KBM-7 (cell line): ENCODE data around the gene RHD.
A peak's percentile ranks its signal among the peaks of the same experiment; 100 is the strongest.
"Not testable (repeated sequence)": the region's sequence is repeated elsewhere in the genome, so short reads cannot be mapped to it uniquely, and the experiment has no call there.

Experiments
- DNase-seq: peaks from one replicate; pipeline ENCODE4 v3.0.0-alpha.2; 2015
- in situ Hi-C: fragments of 300-500 bp; cut with MboI; formaldehyde crosslinking; loops from 2 replicates; pipeline ENCODE4 v1.14.3; 2020; ENCODE audit warnings: low sequenced_read_pairs, low pct_unique_long_range_greater_than_20kb, mixed read lengths

The RHD gene

DNA sequence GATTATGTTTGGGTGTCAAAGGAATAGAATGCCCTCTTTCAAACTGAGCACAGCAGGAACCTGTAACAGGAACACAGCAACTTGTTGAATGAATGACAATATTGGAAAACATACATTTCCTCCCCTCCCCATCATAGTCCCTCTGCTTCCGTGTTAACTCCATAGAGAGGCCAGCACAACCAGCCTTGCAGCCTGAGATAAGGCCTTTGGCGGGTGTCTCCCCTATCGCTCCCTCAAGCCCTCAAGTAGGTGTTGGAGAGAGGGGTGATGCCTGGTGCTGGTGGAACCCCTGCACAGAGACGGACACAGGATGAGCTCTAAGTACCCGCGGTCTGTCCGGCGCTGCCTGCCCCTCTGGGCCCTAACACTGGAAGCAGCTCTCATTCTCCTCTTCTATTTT lies at the start of gene RHD:
Gene RHD (plus strand): TSS at position 272 of the 400 bp plus-strand sequence. CDS start 39 bp downstream, at position 311.
- in situ Hi-C loops, DNase-seq: not testable (repeated sequence)

DNA sequence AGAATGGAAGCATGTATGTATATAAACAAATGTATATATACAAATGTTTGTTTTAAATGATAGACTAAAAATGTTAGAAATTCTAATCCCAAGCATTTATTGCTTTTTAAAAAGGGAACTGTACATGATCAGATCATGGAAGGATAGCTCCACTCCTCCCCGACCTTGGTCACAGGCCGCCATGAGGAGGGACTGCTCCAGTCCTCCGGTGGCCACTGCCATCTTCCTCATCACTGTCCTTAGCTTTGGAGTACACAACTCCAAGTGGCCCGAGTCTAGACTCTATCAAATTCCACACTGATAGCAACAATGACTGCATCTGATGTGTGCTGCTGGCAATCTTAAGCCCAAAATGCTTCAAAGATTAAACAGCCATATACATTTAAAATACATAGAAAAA lies 49.7 kb upstream of the RHD start:
- no peak for DNase-seq
- in situ Hi-C loops = no loop called here

DNA sequence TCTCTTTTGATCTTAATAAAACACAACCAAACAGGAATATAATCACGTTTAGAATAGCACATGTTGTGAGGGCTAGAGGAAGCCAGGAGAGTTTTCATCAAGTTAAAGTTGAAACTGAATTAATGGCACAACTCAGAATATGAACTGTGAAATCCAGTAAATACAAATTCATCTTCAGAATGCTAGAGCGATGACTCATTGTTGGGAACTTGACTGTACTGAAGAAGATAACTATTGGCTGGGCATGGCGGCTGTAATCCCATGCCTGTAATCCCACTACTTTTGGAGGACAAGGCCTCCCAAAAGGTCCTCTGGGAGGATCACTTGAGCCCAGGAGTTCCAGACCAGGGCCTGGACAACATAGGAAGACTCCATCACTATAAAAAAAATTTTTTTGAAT lies 48.8 kb upstream of the RHD start:
- DNase-seq = no peak
- in situ Hi-C loops = no loop called here

DNA sequence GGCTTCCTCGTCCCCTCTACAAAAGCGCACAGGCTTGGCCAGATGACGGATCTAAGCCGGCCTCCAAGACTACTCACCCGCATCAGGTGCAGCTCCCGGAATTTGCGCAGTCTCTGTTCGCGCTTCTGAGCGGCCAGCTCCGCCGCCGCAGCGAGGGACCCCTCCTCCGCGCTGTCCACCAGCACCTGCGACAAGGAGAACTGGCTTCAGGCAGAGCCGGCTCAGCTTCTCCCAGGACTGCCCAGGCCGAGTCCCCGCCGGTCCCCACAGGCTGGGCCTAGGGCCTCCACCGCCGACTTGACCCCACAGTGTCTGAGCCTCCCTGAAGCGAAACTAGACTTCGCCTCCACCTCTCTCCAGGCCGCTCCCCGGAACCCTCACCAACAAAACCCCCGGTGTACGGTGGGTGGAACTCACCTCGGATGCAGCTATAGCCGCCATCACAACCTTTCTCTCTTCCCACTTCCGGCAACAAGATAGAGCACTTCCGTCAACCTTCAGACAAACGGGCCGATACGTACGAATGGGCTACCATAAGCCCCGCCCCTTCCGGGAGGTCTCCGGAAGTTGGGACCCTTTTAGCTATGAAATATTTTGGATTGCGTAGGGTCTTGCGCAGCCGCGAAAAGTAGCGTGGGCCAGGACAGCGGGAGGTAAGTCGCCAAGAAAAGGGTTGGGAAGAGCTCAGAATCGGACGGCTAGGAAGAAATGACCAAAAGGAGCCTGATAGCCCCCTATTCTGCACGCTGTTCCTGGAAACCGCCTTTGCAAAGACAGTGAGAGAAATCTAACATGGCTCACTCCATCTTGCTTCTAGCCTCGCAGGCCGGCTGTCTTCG lies 40.1 kb upstream of the RHD start, which contains the start of gene SYF2:
Gene SYF2 (minus strand): TSS at position 476 of the 839 bp plus-strand sequence. CDS start 35 bp downstream, at position 441.
- in situ Hi-C loops = no loop called here
- DNase-seq = peak; percentile 92

DNA sequence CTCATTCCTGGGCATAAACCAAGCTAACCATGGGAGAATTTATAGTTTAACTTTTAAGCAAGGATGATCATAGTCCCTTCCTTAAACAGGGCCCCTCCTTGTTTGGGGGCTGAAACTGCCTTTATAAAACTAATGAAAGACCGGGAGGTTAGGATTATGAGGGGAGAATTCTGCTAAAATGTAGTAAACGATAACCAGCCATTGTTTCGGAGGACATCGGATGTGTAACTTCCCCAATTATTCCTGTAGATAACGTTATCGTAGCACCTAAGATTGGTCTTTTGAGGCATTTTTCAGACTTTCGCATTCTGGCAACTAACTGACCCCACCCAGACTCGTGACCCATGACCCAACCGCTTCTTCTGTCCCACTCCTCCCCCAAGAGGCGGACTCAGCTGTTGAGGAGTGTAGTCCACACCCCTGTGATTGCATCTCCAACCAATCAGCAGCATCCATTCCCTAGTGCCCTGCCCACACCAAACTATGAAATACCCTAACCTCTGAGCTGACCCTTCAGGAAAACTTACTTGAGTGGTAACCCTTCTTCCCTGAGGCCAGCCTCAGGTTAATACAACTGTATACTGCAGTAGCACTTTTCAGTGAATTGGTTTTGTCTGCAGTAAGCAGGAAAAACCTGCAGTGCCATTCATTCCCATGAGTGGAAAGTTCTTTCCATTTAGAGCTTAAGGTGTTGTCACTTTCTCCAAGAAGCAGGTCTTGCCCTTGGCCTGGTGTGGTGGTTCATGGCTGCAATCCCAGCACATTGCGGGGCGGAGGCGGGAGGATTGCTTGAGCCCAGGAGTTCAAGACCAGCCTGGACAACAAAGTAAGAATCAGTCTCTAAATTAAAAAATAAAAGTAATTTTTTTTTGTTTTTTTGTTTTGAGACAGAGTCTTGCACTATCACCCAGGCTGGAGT lies 39.2 kb upstream of the RHD start:
- in situ Hi-C loops = no loop called here
- peak; percentile 82 for DNase-seq

DNA sequence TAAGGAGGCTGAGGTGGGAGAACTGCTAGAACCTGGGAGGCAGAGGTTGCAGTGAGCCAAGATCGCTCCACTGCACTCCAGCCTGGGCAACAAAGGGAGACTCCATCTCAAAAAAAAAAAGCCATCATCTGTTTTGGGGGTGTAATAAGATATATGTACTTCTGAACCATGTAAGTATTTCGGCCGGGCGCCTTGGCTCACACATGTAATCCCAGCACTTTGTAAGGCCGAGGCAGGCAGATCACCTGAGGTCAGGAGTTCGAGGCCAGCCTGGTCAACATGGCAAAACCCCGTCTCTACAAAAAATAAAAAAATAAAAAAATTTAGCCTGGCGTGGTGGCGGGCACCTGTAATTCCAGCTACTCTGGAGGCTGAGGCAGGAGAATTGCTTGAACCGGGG lies 36.9 kb upstream of the RHD start:
- in situ Hi-C loops, DNase-seq: not testable (repeated sequence)

DNA sequence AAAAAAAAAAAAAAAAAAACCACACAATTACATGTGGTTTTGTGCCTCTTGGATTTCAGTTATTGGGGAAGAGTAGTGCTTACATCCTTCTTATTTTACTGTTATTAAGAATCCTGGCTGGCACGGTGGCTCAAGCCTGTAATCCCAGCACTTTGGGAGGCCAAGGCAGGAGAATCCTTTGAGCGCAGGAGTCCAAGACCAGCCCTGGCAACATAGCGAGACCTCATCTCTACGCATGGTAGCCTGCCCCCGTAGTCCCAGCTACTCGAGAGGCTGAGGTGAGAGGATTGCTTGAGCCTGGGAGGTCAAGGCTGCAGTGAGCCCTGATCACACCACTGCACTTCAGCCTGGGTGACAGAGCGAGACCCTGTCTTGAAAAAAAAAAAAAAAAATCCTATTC lies 36.0 kb upstream of the RHD start:
- peak; percentile 32 for DNase-seq
- in situ Hi-C loops = not testable (repeated sequence)

DNA sequence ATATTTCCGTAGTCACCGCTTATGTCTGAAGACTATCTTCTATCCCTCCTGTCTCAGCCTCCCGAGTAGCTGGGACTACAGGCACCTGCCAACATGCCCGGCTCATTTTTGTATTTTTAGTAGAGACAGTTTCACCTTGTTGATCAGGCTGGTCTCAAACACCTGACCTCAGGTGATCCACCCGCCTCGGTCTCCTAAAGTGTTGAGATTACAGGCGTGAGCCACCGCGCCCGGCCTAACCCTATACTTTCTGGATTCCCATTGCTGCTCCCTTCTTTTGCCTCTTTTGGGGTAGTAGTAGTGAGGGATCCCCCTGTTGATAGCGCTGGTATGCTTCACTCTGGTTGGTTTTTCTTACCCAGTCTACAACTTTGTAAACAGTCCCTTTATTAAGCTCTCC lies 34.3 kb upstream of the RHD start:
- no peak for DNase-seq
- in situ Hi-C loops = no loop called here

DNA sequence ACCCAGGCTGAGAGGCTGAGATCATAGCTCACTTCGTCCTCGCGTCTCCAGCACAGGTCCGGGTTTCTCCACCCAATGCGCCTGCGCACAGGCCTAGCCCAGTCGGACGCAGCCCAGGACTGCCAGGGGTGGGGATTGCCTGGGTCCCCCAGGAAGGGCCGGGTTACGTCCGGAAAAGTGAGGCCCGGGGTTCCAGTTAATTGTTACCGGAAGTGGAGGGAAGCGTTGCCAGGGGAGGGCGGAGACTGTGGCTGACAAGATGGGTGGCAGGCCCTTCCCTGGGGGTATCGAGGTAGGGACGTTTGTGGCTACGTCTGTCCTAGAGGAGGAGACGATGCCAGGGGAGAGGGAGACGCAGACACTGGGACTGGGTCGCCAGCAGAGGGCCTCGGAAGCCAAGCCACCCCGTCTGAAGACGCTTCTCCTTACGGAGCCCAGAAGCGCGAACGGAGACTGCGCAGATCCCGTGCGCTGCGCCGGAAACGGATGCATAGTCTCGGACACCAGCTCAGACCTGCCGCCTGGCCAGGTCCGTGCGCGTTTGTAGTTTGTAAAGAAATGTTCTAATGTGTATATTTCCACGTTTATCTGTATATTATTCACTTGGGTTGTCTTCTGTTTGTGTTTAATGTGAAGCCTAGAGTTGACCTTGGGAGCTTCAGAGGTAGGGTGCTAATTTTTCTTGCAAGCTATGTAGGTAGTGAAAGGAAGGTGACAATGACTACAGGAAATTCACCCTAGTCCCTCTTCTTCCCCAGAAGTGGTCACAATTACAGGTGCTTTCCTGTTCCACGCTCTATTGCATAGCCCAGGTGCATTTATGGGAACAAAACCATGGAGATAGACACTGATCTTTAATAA lies 32.4 kb upstream of the RHD start:
- in situ Hi-C loops = no loop called here
- DNase-seq = peak; percentile 94

DNA sequence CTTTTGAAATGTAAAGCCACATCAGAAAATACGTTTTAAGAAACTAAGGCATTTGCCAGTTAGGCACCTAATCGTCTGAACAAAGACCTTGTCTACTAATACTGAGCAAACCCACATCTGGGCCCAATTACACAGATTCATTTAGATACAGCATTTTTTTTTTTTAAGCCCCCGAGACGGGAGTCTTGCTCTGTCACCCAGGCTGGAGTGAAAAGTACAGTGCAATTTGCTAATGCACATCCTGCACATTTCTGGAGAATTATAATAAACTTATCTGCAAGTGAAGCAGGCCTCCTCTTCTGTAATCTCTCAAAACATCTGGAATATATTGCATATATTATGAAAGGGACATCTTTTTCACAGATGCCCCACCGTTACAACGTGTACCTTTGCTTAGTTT lies 28.4 kb upstream of the RHD start:
- no peak for DNase-seq
- in situ Hi-C loops = no loop called here

DNA sequence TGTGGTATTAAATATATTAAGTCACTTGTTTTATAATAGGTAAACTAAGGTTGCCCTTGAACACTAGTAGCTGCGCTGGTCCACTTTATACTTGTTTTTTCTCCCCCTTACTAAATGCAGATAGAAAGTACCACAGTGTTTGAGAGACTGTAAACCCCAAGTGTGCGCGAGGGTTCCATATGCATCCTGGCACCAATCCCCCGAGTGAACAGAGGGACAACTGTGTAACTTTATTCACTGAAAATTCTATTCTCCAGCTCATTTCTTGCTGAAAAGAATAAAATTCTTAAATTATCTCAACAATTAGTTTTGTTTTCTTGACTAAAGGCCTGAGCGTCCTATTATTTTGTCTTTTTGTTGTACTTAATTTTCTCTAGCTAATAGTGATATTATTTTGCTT lies 26.9 kb upstream of the RHD start:
- DNase-seq = no peak
- in situ Hi-C loops = no loop called here

DNA sequence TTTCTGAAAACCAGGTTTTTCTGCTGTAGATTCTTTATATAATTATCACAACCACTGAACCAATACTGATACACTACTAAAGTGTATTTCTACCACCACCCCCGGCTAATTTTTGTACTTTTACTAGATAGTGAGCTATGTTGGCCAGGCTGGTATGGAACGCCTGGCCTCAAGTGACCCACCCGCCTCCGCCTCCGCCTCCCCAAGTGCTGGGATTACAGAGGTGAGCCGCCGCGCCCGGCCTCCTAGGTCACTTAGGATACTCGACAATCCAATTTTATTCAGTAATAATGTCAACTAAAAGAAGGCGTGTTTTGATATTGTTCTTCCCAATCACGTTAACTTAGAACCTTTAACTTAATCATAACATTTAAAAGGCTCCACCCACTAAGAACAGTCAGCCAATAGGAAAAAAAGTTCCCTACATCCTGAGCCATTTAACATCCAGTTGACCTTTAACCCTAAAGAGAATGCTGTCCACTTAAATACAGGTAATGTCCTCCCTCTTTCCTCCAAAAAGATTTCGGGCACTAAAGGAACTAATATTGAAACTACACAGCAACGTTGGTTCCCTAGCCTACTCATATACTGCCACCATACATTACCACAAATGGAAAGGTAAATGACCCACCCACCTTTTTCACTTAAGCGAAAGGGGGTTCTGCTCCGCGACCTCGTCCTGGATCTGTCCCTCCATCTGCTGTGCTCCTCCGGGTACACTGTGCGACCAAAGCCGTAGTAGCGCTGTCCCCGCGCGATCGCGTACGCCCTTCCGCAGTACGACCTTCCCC lies 26.3 kb upstream of the RHD start:
- in situ Hi-C loops = no loop called here
- peak; percentile 30 for DNase-seq

DNA sequence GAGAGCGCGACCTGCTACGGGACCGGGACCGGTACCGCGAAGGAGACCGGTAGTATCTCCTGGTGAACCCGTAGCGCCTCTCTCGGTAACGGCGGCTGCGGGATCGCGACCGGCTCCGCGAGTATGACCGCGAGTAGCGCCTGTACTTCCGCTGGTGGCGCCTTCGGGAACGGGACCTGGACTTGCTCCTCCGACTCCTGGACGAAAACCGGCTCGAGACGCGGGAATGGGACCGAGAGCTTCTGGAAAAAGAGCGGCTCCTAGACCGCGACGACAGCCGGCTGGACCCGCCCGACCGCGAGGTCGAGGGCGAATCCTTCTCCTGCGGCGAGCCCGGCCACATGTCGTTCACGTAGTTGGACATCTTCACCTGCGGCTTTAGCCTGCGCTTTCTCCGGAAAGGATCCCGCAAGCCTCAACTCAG lies 25.7 kb upstream of the RHD start:
- no peak for DNase-seq

DNA sequence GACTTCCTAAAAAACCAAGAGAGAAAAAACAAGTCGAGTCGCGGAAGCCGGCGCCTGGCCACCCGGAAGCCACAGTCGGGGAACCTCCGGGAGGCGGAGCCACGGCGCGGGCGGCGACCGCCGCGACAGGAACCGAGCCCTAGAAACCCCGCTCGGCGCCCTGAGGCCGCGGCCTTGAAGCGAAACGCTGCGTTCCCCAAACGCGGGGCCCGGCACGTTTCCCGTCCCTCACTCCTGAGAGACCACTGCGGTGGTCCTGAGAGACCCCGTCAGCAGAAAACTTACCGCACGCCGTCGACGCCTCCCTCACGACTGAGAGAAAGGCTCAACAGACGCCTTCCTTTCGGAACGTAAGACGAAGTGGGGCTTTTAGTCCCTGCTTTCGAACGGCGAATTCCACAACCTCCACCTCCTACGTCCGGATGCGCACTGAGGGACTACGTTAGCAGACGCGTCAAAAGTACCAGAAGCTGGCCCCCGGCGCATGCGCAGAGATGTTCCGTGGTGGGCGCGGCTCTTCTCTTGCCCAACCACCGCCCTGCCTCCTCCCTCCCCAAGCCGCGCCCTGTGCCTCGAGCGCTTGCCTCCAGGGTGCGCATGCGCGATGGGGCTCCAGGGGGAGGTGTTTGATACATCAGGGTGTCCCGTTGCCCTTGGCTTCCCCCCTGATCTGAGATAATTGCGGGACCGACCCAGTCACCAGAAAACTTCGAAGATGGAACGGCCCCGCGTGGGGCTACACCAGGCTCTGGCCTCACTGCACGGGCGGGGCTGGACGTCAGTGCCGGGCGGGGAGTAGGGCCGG lies 25.1 kb upstream of the RHD start, which contains the start of gene RSRP1:
Gene RSRP1 (minus strand): TSS at position 431 of the 805 bp plus-strand sequence. CDS start 491 bp downstream, outside the sequence.
- peak; percentile 98 for DNase-seq
- in situ Hi-C loops = no loop called here

More for the DNA sequence above, 25.7 kb upstream of the RHD start:
- in situ Hi-C loops = no loop called here

DNA sequence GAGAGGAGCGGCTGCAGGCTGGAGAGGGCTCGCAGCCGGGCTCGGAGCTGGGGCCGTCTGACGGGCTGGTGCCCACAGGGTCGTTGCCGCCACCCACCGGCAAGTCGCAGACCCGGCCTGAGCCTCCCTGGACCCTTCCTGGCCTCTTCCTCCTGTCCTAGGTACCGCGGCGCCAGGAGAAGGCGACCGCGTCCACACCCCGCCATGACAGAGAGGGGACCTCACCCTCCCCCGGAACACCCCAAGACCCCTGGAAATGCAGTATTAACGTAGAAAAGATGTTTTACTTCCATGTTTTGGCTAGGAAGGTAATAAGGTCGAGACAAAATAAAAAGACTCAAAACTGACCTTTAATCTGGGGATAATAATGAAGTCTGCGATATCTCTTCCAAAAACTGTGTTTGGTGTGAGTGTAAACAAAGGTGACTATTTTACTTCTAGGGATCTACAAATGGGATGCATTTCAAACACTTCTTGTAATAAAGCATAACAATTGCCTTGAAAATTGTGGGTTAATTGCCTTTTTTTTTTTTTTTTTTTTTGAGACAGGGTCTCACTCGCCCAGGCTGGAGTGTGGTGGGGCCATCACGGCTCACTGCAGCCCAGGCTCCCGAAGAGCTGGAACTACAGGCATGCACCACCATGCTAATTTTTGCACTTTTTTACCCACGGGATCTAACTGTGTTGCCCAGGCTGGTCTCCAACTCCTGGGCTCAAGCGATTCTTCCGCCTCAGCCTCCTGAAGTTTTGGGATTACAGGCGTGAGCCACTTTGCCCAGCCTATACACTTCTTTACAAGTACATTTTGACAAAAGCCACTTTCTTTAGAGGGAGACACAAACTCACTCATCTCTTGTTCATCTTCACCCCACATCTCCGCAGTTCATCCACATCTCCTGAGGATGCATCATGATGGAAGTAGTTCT lies 24.2 kb upstream of the RHD start:
- no peak for DNase-seq
- in situ Hi-C loops = no loop called here

DNA sequence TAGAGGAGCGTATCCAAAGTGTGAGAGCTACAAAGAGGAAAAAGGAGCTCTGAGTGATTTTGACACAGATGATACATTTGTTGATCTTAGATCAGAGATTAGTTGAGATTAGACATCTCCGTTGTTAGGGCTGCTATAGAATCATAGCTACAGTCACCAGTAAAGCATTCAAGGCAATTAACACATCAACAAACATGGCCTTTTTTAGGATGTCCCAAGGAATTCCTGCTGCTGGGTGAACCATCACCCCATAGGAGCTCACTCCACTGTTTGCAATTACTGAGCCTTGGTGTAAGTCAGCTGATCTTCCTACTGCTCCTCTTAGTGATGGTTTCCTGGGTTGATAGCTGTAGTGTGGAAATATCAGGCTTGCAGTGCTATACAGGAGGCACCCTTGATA lies 18.4 kb upstream of the RHD start:
- no peak for DNase-seq
- in situ Hi-C loops = no loop called here
